NB4 (cell line): ENCODE data around the gene MSI2.

ENCODE experiments used
- CTCF ChIP-seq: IDR thresholded peaks from one replicate; pipeline ENCODE4 v1.5.1; 2012; ENCODE audit warnings: low read depth, low read length
- MAX ChIP-seq: IDR thresholded peaks from 2 replicates; pipeline ENCODE4 v1.6.1; 2011; ENCODE audit warnings: low read depth, low read length
- POLR2A ChIP-seq: IDR thresholded peaks from 2 replicates; pipeline ENCODE4 v1.6.1; 2011; ENCODE audit warnings: mild to moderate bottlenecking; ENCODE audit not compliant: insufficient read length; ENCODE audit errors: extremely low read depth

GRCh38 chr17:57543230-57543629 is 286.9 kb downstream of the MSI2 start:
- TF ChIP-seq CTCF (no peak), POLR2A (no peak), MAX (no peak)
